Lower lobe of right lung (tissue), 2 donors: ENCODE data around the gene KIF25. TPM values are rescaled to one million over a fixed set of nuclear protein-coding genes. Genes with fewer than 3 reads are reported as not detected.

Source experiments
- ATAC-seq, 2 donors: fragments of 200-7000 bp; cut with Tn5 transposase; one replicate each; pipeline ENCODE4 v1.9.1; 2020 to 2022; ENCODE audit warnings: mild to moderate bottlenecking in 2 of 2, moderate library complexity in 2 of 2
- DNase-seq: peaks from one replicate; pipeline ENCODE4 v3.0.0-alpha.2; 2020
- H3K27ac ChIP-seq: fragments of 200-600 bp; one replicate; pipeline ENCODE4 v1.8.0; 2022
- H3K27me3 ChIP-seq: fragments of 200-600 bp; one replicate; pipeline ENCODE4 v1.8.0; 2022; ENCODE audit warnings: low read depth
- H3K36me3 ChIP-seq: fragments of 200-600 bp; one replicate; pipeline ENCODE4 v1.8.0; 2022; ENCODE audit warnings: mild to moderate bottlenecking
- H3K4me1 ChIP-seq: fragments of 200-600 bp; one replicate; pipeline ENCODE4 v1.8.0; 2022
- H3K4me3 ChIP-seq: fragments of 200-600 bp; one replicate; pipeline ENCODE4 v1.8.0; 2022; ENCODE audit warnings: mild to moderate bottlenecking
- H3K9me3 ChIP-seq: fragments of 200-600 bp; one replicate; pipeline ENCODE4 v1.8.0; 2022
- intact Hi-C: fragments of 100-400 bp; cut with DNase I; formaldehyde crosslinking; loops from one replicate; pipeline ENCODE4 v1.11.0; 2022
- long read RNA-seq: library from polyadenylated mRNA; unstranded; transcript quantifications from one replicate; pipeline ENCODE4 v2.0.0, GENCODE V29; 2021
- total RNA-seq: library from RNA; stranded (reverse); fragmentation: NEBNext Ultra II Directional; extraction: Animal tissue kit (Norgen Biotek cat#: 25700); gene quantifications from one replicate; pipeline ENCODE4 v1.2.1, GENCODE V29; 2021
- TF ChIP-seq, protein P1 (sequence below): fragments of 200-600 bp; IDR thresholded peaks from one replicate; pipeline ENCODE4 v1.8.0; 2022; ENCODE audit warnings: antibody characterized with exemption, mild to moderate bottlenecking
- donor health status: DM: no; HTN: yes; CAD: no; lungs with severe emphysema.

Gene KIF25, protein sequence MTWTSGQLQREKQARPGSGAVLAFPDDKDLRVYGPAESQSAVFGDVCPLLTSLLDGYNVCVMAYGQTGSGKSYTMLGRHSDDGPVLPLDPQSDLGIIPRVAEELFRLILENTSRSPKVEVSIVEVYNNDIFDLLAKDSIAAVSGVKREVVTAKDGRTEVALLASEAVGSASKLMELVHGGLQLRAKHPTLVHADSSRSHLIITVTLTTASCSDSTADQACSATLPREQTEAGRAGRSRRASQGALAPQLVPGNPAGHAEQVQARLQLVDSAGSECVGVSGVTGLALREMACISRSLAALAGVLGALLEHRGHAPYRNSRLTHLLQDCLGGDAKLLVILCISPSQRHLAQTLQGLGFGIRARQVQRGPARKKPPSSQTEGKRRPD
- total RNA-seq, result 0.56 TPM
- long read RNA-seq, partial matches to known transcripts, result 0 of 1 reads
- long read RNA-seq, other reads (novel, unspliced or antisense), result 1 of 1 reads

DNA sequence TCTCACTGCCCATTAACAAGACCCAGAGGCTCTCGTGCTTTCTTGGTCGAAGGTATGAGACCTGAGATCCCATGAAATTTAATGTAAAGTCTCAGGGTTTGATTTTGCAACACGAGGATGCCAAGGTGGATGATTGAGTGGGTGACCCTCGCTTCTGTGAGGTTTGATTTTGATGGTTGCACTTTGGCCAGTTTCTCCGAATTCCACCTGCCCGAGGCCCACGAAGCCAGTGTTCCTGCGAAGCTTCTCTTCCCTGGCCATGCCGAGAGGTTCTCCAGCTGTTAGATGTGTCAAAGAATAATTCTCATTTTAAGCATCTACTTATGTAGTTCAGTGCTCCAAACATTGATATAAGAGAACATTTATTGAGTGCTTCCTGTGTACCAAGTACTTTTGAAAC, at the start of gene KIF25:
Gene KIF25, plus strand, starts transcription at position 30 of the 400 bp plus-strand sequence. CDS start 31,915 bp downstream, outside the sequence.
- TF ChIP-seq, protein P1, sequence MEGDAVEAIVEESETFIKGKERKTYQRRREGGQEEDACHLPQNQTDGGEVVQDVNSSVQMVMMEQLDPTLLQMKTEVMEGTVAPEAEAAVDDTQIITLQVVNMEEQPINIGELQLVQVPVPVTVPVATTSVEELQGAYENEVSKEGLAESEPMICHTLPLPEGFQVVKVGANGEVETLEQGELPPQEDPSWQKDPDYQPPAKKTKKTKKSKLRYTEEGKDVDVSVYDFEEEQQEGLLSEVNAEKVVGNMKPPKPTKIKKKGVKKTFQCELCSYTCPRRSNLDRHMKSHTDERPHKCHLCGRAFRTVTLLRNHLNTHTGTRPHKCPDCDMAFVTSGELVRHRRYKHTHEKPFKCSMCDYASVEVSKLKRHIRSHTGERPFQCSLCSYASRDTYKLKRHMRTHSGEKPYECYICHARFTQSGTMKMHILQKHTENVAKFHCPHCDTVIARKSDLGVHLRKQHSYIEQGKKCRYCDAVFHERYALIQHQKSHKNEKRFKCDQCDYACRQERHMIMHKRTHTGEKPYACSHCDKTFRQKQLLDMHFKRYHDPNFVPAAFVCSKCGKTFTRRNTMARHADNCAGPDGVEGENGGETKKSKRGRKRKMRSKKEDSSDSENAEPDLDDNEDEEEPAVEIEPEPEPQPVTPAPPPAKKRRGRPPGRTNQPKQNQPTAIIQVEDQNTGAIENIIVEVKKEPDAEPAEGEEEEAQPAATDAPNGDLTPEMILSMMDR, result no peak
- intact Hi-C loops, result no loop called here
- peaks cover 7% of the 10 kb centered on the region for H3K27me3 ChIP-seq
- H3K4me3 ChIP-seq, result no peak within 1 kb of the TSS
- no peak for DNase-seq
- no peak within 1 kb of the TSS for H3K27ac ChIP-seq
- H3K36me3 ChIP-seq, result no peaks in the 10 kb centered on the region
- H3K4me1 ChIP-seq, result no peaks in the 10 kb centered on the region
- H3K9me3 ChIP-seq, result no peaks in the 10 kb centered on the region
- ATAC-seq, result no peak

DNA sequence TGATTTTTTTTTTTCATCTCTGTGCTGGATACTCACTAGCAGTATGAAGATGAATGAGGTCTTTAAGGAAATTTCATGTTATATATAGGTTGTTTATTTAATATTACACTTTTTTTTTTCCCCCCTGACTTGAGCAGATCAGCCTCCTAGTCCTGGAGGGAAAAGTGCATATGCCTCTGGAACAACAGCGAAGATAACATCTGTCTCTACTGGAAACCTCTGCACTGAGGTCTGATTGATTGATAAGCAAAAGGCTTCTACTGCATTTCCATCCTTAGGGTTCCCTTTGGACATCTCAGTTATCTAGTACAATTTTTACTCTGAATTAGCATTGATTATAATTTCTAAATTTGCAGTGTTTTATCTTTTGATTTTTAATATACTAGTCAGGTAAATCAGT, 49.8 kb upstream of the KIF25 start:
- TF ChIP-seq, protein P1, result no peak
- DNase-seq (no peak), ATAC-seq (no peak)
- Histone ChIP-seq H3K27me3 (no peaks in the 10 kb centered on the region), H3K9me3 (no peaks in the 10 kb centered on the region), H3K4me1 (no peaks in the 10 kb centered on the region), H3K4me3 (no peak overlapping the region), H3K36me3 (peaks cover 95% of the 10 kb centered on the region), H3K27ac (no peak overlapping the region)
- intact Hi-C loops, result no loop called here

DNA sequence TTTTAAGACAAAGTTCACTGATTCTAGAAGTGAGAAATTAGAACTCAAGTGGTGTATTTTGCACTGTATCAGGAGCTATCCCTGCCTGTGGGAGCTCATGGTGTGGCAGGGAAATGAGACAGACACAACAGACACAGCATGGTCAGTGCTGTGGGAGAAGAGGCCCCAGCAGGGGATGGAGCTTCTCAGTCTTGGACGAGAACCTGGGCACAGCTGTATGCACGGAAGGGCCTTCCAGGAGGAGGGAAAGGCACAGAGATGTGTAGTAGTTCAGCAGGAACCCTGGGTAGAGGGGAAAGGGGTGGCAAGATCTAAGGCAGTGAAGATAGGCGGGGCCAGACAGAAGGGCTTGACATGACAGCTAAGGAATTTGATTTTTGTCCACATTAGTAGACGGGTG, 48.8 kb upstream of the KIF25 start:
- Histone ChIP-seq H3K36me3 (peaks cover 95% of the 10 kb centered on the region), H3K4me3 (no peak overlapping the region), H3K4me1 (no peaks in the 10 kb centered on the region), H3K27ac (no peak overlapping the region), H3K27me3 (no peaks in the 10 kb centered on the region), H3K9me3 (no peaks in the 10 kb centered on the region)
- DNase-seq, result no peak
- ATAC-seq, result no peak
- TF ChIP-seq, protein P1, result no peak
- intact Hi-C loops, result no loop called here

DNA sequence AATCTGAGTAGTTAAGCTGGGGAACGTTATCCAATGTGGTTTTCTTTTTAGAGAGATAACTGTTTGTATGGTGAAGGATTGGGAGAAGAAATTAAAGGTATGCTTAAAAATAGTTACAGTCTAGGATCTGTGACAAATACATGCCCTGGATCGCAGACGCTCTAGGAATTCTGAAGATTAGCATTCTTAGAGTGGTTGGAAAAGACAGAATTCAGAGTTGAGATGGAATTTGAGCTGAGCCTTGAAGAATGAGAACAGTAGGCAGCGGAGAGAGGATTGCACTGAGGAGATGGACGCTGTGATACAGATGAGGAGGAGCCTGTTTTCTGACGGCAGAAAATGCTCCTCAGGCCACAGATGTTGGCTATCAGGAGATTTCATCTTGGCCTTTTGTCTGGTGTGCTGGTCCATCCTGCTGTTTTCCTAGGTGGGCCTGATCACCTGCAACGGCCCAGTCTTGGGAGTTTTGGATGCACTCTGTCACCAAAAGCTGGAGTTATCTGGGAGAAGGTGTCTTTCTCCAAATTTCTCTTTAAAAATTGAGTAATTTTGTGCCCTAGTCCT, 48.3 kb upstream of the KIF25 start:
- intact Hi-C loops, result no loop called here
- DNase-seq (no peak), ATAC-seq (no peak)
- Histone ChIP-seq H3K27ac (no peak overlapping the region), H3K9me3 (no peaks in the 10 kb centered on the region), H3K4me1 (no peaks in the 10 kb centered on the region), H3K36me3 (peaks cover 90% of the 10 kb centered on the region), H3K4me3 (no peak overlapping the region), H3K27me3 (no peaks in the 10 kb centered on the region)
- TF ChIP-seq, protein P1, result no peak

DNA sequence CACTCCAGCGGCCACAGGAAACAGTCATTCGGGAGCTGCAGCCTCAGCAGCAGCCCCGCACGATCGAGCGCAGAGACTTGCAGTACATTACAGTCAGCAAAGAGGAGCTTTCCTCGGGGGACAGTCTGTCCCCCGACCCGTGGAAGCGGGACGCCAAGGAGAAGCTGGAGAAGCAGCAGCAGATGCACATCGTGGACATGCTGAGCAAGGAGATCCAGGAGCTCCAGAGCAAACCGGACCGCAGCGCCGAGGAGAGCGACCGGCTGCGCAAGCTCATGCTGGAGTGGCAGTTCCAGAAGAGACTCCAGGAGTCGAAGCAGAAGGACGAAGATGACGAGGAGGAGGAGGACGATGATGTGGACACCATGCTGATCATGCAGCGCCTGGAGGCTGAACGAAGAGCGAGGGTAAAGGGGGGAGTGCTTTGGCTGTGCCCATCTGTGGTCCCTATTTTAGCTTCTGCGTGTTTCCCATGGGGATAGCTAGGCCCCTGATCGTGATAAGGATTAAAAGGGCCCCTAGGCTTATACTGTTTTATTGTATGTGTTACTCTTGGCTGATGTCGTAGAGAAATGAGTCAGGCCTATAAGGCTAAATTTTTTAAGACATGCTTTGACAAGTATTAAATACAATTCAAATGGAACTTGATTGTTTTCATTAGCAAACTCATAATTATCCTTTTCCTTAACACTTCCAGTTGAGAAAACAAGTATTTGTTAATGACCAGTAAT, 45.5 kb upstream of the KIF25 start:
- ATAC-seq (no peak), DNase-seq (no peak)
- Histone ChIP-seq H3K4me3 (no peak overlapping the region), H3K27ac (no peak overlapping the region), H3K27me3 (no peaks in the 10 kb centered on the region), H3K4me1 (no peaks in the 10 kb centered on the region), H3K36me3 (peaks cover 70% of the 10 kb centered on the region), H3K9me3 (no peaks in the 10 kb centered on the region)
- intact Hi-C loops, result no loop called here
- TF ChIP-seq, protein P1, result no peak
